ENCODE data around the gene TTYH2. TPM values are rescaled to one million over a fixed set of nuclear protein-coding genes. Genes with fewer than 3 reads are reported as not detected.

Gene TTYH2
- total RNA-seq, 2 donors from 2014 or later, result 1.4 to 3.0 TPM

GRCh38 chr17:74298778-74299177 is 85.4 kb downstream of the TTYH2 start:
- intact Hi-C loops (cut with DNase I, micrococcal nuclease), result no loop called here
- ATAC-seq, result no peak
- no peak for DNase-seq

GRCh38 chr17:74299226-74300009 is 86.0 kb downstream of the TTYH2 start:
- DNase-seq (no peak), ATAC-seq (no peak)
- intact Hi-C loops (cut with DNase I, micrococcal nuclease), result loop anchor here in 1 of 2 donors (10.0 kb wide), 1 partner anchor 55 kb away; no protein-coding TSS in a partner anchor

DNA sequence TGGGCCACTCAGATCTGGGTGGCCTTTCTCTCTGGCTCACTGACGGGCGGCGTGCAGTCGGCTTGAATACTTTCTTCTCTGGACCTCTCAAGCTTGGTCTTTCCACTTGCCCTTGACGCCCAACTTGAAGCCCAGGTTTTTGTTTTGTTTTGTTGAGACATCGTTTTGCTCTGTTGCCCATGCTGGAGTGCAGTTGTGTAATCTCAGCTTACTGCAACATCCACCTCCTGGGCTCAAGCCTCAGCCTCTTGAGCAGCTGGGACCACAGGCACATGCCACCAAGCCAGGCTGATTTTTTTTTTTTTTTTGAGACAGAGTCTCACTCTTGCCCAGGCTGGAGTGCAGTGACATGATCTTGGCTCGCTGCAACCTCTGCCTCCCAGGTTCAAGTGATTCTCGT is 89.9 kb downstream of the TTYH2 start:
- DNase-seq (no peak), ATAC-seq (no peak)
- intact Hi-C loops (cut with DNase I, micrococcal nuclease), result loop anchor here in 1 of 2 donors (10.0 kb wide), 1 partner anchor 51 kb away; no protein-coding TSS in a partner anchor

DNA sequence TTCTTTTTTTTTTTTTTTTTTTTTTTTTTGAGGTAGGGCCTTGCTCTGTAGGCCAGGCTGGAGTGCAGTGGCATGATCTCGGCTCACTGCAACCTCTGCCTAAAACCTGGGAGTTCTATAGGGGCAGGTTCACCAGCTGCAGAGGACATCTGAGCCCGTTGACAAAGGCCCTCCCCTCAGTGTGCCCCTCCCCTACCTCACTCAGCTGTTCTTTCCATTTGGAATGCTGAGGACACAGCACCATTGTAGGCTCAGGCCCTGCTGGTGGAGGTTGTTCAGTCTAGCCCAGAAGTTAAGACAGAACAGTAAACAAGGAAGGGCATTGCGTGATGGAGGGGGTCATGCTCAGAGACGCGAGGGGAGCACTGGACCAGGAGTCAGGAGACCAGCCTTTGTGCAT is 90.8 kb downstream of the TTYH2 start:
- intact Hi-C loops (cut with DNase I, micrococcal nuclease), result loop anchor here in 1 of 2 donors (10.0 kb wide), 1 partner anchor 51 kb away; no protein-coding TSS in a partner anchor
- no peak for DNase-seq

DNA sequence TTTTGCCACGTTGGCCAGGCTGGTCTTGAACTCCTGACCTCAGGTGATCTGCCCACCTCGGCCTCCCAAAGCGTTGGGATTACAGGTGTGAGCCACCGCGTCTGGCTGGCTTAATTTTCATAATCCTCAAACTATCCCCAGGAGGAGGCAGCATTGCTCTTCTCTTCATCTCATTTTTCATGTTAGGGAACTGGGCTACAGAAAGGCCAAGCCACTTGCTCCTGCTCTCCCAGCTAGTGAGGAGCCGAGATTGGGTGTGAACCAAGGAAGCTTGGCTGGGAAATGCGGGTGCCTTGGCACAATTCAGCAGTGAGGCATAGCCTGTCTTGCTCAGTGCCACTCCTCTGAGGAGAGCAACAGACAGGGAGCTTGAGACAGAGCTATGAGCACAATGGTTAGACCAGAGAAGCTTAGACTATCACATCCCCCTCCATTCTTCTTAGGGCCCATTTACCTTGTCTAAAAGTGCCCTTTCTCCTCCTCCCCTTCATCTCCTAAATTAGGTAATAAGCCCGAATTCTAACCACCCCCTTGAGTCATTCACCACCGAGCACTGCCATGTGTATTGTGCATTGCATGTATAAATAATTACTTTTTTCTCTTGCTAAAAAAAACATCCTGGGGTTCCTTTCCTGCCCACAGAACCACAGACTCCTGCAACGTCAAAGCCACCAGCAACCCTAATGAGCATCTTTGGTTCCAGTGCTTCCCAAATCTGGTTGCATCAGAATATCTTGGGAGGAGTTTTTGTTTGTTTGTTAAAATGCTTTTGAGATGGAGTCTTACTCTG is 92.7 kb downstream of the TTYH2 start:
- DNase-seq (no peak), ATAC-seq (no peak)
- intact Hi-C loops (cut with DNase I, micrococcal nuclease), result loop anchor here in 1 of 2 donors (10.0 kb wide), 1 partner anchor 49 kb away; no protein-coding TSS in a partner anchor

More for the DNA sequence above, 90.8 kb downstream of the TTYH2 start:
- no peak for ATAC-seq

DNA sequence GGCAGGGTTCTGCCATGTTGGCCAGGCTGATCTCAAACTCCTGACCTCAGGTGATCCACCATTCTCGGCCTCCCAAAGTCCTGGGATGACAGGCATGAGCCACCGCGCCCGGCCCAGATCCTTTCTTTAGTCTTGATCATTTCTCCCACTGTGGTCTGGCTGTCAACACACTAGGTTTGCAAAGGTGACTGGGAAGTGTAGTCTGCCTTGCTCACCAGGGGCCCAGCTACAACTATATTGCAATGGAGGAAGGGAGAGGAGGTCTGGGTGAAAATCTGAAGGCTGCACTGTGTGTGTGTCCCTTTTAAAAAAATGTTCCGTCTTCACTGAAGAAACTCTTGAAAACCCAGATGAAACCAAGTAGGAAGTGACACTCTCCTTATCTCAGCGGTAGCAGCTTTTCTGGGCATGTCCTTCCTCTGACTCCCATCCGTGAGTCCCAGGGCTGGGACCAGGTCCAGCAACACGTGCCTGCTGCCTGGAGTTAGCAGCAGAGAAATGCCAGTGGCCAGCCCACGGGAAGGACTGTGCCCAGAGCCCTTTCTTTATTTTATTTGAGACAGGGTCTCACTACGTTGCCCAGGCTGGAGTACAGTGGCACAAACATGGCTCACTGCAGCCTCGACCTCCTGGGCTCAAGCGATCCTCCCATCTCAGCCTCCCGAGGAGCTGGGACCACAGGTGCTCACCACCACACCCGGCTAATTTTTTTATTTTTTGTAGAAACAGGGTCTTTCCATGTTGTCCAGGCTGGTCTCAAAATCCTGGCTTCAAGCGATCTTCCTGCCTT is 94.8 kb downstream of the TTYH2 start:
- intact Hi-C loops (cut with DNase I, micrococcal nuclease), result loop anchor here in 1 of 2 donors (10.0 kb wide), 1 partner anchor 47 kb away; no protein-coding TSS in a partner anchor
- no peak for DNase-seq

DNA sequence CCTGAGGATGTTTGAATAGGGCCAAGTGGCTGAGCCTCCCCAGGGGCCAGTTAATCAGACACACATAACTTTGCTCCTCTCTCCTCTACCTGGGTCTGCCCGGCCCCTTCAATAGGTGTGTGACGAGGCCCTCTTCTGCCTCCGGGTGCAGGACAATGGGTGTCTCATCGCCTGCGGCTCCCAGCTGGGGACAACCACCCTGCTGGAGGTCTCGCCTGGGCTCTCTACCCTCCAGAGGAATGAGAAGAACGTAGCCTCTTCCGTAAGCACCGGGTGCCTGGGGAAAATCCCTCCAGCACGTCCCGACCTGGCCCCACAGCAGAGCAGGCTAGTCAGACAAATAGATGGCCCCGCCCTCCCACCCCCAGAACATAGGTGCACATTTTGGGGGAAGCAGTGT is 96.5 kb downstream of the TTYH2 start:
- DNase-seq (no peak), ATAC-seq (no peak)
- intact Hi-C loops (cut with DNase I, micrococcal nuclease), result loop anchor here in 1 of 2 donors (10.0 kb wide), 1 partner anchor 45 kb away; no protein-coding TSS in a partner anchor

More for the DNA sequence above, 94.8 kb downstream of the TTYH2 start:
- ATAC-seq, result no peak

Other genes with a start within 250 kb of the TTYH2 start
- 100 to 1,000 TPM; 629 to 677 TPM for gene RPL38, start 9.9 kb upstream of the TTYH2 start, total RNA-seq
- gene DNAI2, start 60.7 kb downstream of the TTYH2 start, total RNA-seq, result not detected
- 1 to 10 TPM; 2.1 to 3.5 TPM for gene KIF19, start 112.7 kb downstream of the TTYH2 start, total RNA-seq
- gene BTBD17, start 148.3 kb downstream of the TTYH2 start, total RNA-seq, result under 1 TPM in 1 of 2 donors, not detected in 1; 0.24 TPM
- gene GPR142, start 153.9 kb downstream of the TTYH2 start, total RNA-seq, result under 1 TPM in 1 of 2 donors, not detected in 1; 0.31 TPM
- 100 to 1,000 TPM; 155 to 161 TPM for gene GPRC5C, start 218.5 kb downstream of the TTYH2 start, total RNA-seq